Activated naive CD4-positive, alpha-beta T cell (primary cell): Measurements from ENCODE around the gene ZNF365.
"Not testable (repeated sequence)": the region's sequence is repeated elsewhere in the genome, so short reads cannot be mapped to it uniquely, and the experiment has no call there.

ENCODE experiments used
- DNase-seq, 4 experiments: peaks; one replicate each; lab custom pipeline; 2025; lab: John Stamatoyannopoulos, UW

Gene ZNF365, protein sequence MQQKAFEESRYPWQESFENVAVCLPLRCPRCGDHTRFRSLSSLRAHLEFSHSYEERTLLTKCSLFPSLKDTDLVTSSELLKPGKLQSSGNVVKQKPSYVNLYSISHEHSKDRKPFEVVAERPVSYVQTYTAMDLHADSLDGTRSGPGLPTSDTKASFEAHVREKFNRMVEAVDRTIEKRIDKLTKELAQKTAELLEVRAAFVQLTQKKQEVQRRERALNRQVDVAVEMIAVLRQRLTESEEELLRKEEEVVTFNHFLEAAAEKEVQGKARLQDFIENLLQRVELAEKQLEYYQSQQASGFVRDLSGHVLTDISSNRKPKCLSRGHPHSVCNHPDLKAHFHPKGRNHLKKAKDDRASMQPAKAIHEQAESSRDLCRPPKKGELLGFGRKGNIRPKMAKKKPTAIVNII

DNA sequence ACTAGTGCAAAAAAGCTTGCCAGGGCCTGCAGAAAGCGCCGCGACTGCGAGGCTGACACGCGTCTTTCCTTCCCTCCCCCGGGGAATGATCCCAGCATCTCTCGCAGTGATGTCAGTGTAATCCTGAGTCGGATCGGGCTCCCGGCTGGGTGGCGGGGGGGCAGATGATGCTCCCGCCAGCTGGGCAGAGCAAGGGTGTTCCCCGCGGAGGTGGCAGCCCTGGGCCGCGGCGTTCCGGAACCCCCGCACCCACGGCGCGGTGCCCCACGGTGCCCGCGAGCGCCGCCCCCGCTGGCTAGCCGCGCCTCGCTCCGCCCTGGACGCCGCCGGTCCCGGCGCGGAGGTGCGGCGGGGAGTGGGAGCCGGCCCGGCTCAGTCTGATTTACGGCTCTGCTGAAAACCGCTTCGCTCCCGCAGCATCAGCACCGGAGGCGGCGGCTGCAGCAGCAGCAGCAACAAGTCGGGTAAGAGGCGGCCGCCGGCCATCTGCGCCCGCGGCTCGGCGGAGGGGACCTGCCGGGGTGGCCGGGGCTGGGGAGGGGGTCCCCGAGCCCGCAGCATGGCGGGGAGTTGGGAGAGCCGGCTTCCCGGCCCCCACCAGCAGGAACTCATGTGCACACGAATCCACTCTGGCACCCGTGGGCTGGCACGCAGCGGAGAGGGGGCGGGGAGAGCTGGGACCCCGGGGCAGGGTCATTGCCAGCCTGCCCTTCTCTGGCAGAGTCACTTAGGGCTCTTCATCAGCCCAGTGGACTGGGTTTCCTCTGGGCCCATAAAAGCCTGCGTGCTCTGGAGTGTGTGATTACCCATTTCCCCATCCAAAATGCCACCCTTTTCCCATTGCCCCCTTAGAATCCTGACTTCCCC lies at the start of gene ZNF365:
Gene ZNF365 (plus strand): TSS at position 375 of the 867 bp plus-strand sequence. CDS start 1,825 bp downstream, outside the sequence.
- DNase-seq = peak in 1 of 4 experiments; percentile 11

DNA sequence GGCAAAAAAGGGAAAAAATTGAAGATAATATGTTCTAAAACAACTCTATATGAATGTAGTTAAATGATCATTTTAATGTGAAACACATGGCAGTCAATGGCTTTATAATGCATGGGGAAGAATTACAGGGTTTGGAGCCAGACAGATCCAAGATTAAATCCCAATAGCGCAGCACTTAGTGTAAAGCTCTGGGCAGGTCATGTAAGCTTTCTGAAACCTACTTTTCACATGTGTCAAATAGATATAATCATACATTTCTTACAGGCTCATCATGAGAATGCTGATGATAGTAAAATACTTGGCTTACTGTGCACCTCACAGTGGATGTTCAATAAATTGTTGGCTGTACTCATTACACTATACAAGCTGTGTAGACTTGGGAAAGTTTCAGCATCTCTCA lies 48.0 kb upstream of the ZNF365 start:
- no peak for DNase-seq

DNA sequence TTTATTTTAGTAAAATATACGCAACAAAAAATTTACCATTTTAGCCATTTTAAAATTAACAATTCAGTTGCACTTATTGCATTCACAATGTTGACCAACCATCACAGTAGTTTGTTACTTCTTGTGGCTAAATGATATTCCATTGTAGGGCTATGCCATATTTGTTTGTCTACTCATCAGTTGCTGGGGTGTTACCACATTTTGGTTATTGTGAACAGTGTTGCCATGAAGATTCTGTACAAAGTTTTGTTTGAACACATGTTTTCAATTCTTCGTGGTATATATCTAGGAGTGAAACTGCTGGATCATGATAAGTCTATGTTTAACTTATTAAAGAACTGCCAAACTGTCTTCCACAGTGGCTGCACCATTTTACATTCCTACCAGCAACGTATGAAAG lies 46.3 kb upstream of the ZNF365 start:
- DNase-seq = no peak

- no peak for DNase-seq
These were observed 44.0 kb upstream of the ZNF365 start for GRCh38 chr10:62330213-62330612.

DNA sequence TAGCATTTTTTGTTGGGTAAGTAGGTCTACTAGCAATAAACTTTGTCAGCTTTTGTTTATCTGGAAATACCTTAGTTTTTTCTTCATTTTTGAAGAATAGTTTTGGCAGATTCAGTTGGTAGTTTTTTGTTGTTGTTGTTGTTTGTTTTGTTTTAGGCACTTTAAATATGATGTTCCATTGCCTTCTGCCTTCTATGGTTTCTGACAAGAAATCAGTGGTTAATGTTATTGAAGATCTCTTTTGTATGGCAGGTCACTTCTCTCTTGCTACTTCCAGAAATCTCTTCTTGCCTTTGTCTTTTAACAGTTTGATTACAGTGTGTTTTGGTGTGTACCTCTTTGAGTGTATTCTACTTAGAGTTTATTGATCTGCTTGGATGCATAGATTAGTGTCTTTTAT lies 41.8 kb upstream of the ZNF365 start:
- DNase-seq = no peak

- DNase-seq = no peak
These were observed 40.9 kb upstream of the ZNF365 start for GRCh38 chr10:62333135-62333889.

DNA sequence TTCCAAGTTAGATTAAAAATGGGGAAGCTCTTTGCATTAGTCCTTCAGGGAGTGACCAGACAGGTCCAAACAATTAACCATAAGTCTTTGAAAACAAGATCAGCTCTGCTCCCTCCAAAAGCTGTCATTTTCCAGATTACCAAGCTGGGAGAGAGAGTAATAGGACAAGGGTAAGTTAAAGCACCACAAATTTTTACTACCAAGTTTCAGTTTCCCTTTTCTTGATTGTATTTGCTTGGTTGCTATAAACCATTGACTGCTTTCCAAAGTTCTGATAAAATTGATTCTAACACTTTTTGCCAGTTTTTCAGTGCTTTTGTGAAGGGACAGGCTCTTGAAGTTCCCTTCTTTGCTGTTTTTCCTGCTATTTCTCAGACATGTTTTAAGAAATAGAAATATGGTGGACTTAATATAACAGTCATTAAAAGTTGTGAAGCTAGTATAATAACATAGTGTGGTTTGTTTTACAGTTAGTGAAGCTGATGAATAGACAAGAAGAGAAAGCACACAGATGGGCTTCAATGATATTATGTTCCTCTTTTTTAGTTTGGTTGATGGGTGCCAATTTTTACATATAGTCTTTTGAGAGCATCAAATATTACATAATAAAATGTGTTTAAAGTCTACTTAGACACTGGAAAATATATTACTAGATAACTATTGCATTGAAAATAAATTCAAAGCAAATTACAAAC lies 40.0 kb upstream of the ZNF365 start:
- no peak for DNase-seq

- no peak for DNase-seq
These were observed 38.8 kb upstream of the ZNF365 start for GRCh38 chr10:62335326-62335725.

DNA sequence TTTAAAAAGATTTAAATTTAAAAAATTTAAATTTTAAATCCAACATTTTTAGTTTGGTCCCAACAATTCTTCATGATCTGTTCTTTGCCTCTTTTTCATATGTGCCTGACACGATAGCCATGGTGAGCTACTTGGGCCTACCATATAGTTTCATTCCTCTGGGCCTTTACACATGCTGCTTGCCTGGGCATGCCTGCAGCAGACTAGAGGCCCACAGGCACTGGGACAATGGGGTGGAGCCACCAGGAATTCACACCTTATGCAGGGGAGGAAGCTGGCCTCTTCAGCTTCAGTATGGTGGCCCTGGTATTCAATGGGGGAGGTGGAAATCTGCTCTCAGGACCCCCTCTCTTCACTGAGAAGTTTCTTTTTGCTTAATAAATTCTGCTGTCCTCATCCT lies 37.8 kb upstream of the ZNF365 start:
- no peak for DNase-seq

- no peak for DNase-seq
These were observed 32.8 kb upstream of the ZNF365 start for GRCh38 chr10:62341419-62341818.

- no peak for DNase-seq
These were observed 31.2 kb upstream of the ZNF365 start for GRCh38 chr10:62343000-62343399.

GRCh38 chr10:62348029-62348428 lies 26.1 kb upstream of the ZNF365 start:
- no peak for DNase-seq

DNA sequence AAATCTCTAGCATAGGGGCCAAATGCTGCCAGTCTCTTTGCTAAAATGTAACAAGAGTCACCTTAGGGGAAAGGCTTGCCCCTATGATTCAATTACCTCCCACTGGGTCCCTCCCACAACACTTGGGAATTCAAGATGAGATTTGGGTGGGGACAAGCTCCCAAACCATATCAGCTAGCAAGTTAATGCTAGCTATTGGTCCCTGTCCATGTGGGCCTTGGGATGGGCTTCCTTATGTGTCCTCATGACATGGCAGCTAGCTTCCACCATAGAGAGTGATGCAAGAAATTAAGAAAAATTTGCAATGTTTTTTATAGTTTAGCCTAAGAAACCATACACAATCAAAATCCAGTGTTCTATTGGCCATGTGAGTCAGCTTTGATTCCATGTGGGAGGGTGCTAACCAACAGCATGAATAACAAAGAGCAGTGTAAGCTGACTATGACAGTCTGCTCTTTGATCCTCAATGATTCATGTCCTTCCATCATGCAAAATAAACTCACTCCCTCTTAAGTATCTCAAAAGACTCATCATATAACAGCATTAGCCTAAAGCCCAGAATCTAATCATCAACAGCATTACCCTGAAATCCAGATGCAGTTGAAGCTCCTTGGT lies 21.7 kb upstream of the ZNF365 start:
- DNase-seq = no peak

- no peak for DNase-seq
These were observed 19.3 kb upstream of the ZNF365 start for GRCh38 chr10:62354916-62355315.

- no peak for DNase-seq
These were observed 17.7 kb upstream of the ZNF365 start for GRCh38 chr10:62356447-62356846.

DNA sequence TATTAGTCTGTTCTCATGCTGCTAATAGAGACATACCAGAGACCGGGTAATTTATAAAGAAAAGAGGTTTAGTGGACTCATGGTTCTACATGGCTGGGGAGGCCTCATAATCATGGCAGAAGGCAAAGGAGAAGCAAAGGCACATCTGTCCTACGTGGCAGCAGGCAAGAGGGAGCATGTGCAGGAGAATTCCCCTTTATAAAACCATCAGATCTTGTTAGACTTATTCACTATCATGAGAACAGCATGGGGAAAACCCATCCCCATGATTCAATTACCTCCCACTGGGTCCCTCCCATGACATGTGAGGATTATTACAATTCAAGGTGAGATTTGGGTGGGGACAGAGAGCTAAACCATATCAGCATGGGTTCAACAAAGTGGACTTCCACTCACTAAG lies 16.0 kb upstream of the ZNF365 start:
- DNase-seq = not testable (repeated sequence)

GRCh38 chr10:62373639-62373994 lies 552 bp upstream of the ZNF365 start:
- no peak for DNase-seq

- no peak for DNase-seq
These were observed 917 bp downstream of the ZNF365 start for GRCh38 chr10:62374862-62375710.

GRCh38 chr10:62376071-62377025 lies 2.2 kb downstream of the ZNF365 start:
- no peak for DNase-seq
